ENCODE results near the gene CPEB1. TPM values are rescaled to one million over a fixed set of nuclear protein-coding genes. Genes with fewer than 3 reads are reported as not detected.

Gene CPEB1
- total RNA-seq, 4 donors from 2014 or later: 1.7 to 8.2 (median 3.0) TPM

- no peak for TF ChIP-seq CTCF (IDR thresholded peaks at IDR 0.05; ENCODE audit: low read depth)
These were observed 13.2 kb upstream of the CPEB1 start for GRCh38 chr15:82660378-82660777.

GRCh38 chr15:82656641-82657266, 9.6 kb upstream of the CPEB1 start:
- no peak for TF ChIP-seq CTCF (IDR thresholded peaks at IDR 0.05; ENCODE audit: low read depth)

- no peak for TF ChIP-seq CTCF (IDR thresholded peaks at IDR 0.05; ENCODE audit: low read depth)
These were observed 8.4 kb upstream of the CPEB1 start for GRCh38 chr15:82655606-82656005.

GRCh38 chr15:82653483-82654168, 6.5 kb upstream of the CPEB1 start:
- TF ChIP-seq CTCF (IDR thresholded peaks at IDR 0.05; ENCODE audit: low read depth): no peak

GRCh38 chr15:82651708-82652107, 4.5 kb upstream of the CPEB1 start:
- no peak for TF ChIP-seq CTCF (IDR thresholded peaks at IDR 0.05; ENCODE audit: low read depth)

- no peak for TF ChIP-seq CTCF (IDR thresholded peaks at IDR 0.05; ENCODE audit: low read depth)
These were observed 3.0 kb upstream of the CPEB1 start for GRCh38 chr15:82650046-82650670.

GRCh38 chr15:82649226-82649999, 2.2 kb upstream of the CPEB1 start:
- TF ChIP-seq CTCF (IDR thresholded peaks at IDR 0.05; ENCODE audit: low read depth): no peak

Measured in subcutaneous adipose tissue (tissue), 4 donors.